Sigmoid colon (tissue), 7 donors: ENCODE results near the gene RPLP2. TPM values are rescaled to one million over a fixed set of nuclear protein-coding genes. Genes with fewer than 3 reads are reported as not detected.

ENCODE experiments used
- DNase-seq: peaks from one replicate; pipeline ENCODE4 v3.0.0-alpha.2; 2019
- H3K27ac ChIP-seq, 4 donors: fragments of 200-600 bp; sonication (generic); one replicate each; pipeline ENCODE4 v1.5.1; 2016 to 2019; ENCODE audit warnings: mild to moderate bottlenecking in 1 of 4
- H3K27me3 ChIP-seq, 3 donors: fragments of 200-600 bp; sonication (generic); one replicate each; pipeline ENCODE4 v1.5.1; 2019; ENCODE audit warnings: mild to moderate bottlenecking in 1 of 3
- H3K36me3 ChIP-seq, 4 donors: fragments of 200-600 bp; sonication (generic); one replicate each; pipeline ENCODE4 v1.5.1; 2016 to 2019
- H3K4me1 ChIP-seq, 4 donors: fragments of 200-600 bp; sonication (generic); one replicate each; pipeline ENCODE4 v1.5.1; 2017 to 2019
- H3K4me3 ChIP-seq, 4 donors: fragments of 200-600 bp; sonication (generic); one replicate each; pipeline ENCODE4 v1.5.1; 2017 to 2019; ENCODE audit warnings: mild to moderate bottlenecking in 2 of 4, moderate library complexity in 1 of 4
- H3K9me3 ChIP-seq, 4 donors: fragments of 200-600 bp in 3 of 4; sonication (generic) in 3 of 4; one replicate each; pipeline versions ENCODE4 v1.5.1 to v1.6.1; 2013 to 2019
- CTCF ChIP-seq, 4 experiments: fragments of 450-650 bp in 3 of 4; fragments of 200-600 bp in 1 of 4; IDR thresholded peaks; one replicate each; pipeline ENCODE4 v1.5.1; 2016 to 2019; ENCODE audit warnings: antibody characterized with exemption in 4 of 4, mild to moderate bottlenecking in 3 of 4, moderate library complexity in 2 of 4
- EP300 ChIP-seq, 4 donors: sonication (generic); formaldehyde crosslinking; IDR thresholded peaks; one replicate each; pipeline ENCODE4 v1.6.1; 2017; ENCODE audit warnings: antibody characterized with exemption in 4 of 4
- POLR2A ChIP-seq, 2 donors: fragments of 450-650 bp; IDR thresholded peaks; one replicate each; pipeline ENCODE4 v1.6.1; 2016; ENCODE audit warnings: antibody characterized with exemption in 2 of 2, mild to moderate bottlenecking in 2 of 2, moderate library complexity in 2 of 2
- POLR2AphosphoS5 ChIP-seq, 4 donors: sonication (generic); formaldehyde crosslinking; IDR thresholded peaks; one replicate each; pipeline ENCODE4 v1.6.1; 2017; ENCODE audit warnings: antibody characterized with exemption in 4 of 4
- WGBS, 2 donors: extraction: QIAGEN DNeasy Blood & Tissue Kit; methylation state at CpG; one replicate each; pipeline ENCODE4 v1.1.7; 2013; 5-methylcytosine and 5-hydroxymethylcytosine counted together
- intact Hi-C: fragments of 100-400 bp; cut with DNase I; formaldehyde crosslinking; loops from one replicate; pipeline ENCODE4 v1.15.1; 2023
- polyA plus RNA-seq, 3 donors: library from polyadenylated mRNA; stranded (reverse); fragments of 200-250 nt; gene quantifications; one replicate each; pipeline ENCODE4 v1.2.3, GENCODE V29; 2013
- total RNA-seq, 4 donors: library from RNA; depleted of rRNA; stranded (reverse); fragments of >200 nt; gene quantifications; one replicate each; pipeline ENCODE4 v1.1.0, GENCODE V29; 2016
- donor health status: healthy with polysubstance abuse.
- donor health status: Bipolar disorder and iron deficiency.
- donor health status: healthy.

The RPLP2 gene
- total and polyA plus RNA-seq, 7 donors: 405 to 2,533 (median 632) TPM

DNA sequence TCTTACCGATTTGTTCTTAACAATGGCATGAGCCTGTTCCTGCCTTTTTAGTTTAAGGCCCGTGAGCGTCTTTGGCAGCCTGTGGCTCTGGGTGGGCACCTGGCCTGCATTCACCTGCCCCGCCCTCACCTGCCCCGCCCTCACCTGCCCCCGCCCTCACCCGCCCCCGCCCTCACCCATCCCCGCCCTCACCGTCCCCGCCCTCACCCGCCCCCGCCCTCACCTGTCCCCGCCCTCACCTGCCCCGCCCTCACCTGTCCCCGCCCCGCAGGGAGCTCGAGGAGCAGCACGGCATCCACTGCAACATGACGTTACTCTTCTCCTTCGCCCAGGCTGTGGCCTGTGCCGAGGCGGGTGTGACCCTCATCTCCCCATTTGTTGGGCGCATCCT, 46.7 kb upstream of the RPLP2 start:
- H3K9me3 ChIP-seq: no peaks in the 10 kb centered on the region
- no peak overlapping the region for H3K27ac ChIP-seq
- intact Hi-C loops: no loop called here
- no peaks in the 10 kb centered on the region for H3K27me3 ChIP-seq
- no peak for DNase-seq
- no peak overlapping the region for H3K4me3 ChIP-seq
- TF ChIP-seq POLR2AphosphoS5 (IDR thresholded peaks at IDR 0.05) (no peak), CTCF (IDR thresholded peaks at IDR 0.05) (no peak), POLR2A (IDR thresholded peaks at IDR 0.05) (no peak), EP300 (IDR thresholded peaks at IDR 0.05) (no peak)
- 22 to 76% methylated on average over 24 of the region's 24 CpGs for WGBS, 2 donors
- no peaks in the 10 kb centered on the region for H3K4me1 ChIP-seq
- peaks cover 20 to 92% (median 45%) of the 10 kb centered on the region in 4 donors for H3K36me3 ChIP-seq

DNA sequence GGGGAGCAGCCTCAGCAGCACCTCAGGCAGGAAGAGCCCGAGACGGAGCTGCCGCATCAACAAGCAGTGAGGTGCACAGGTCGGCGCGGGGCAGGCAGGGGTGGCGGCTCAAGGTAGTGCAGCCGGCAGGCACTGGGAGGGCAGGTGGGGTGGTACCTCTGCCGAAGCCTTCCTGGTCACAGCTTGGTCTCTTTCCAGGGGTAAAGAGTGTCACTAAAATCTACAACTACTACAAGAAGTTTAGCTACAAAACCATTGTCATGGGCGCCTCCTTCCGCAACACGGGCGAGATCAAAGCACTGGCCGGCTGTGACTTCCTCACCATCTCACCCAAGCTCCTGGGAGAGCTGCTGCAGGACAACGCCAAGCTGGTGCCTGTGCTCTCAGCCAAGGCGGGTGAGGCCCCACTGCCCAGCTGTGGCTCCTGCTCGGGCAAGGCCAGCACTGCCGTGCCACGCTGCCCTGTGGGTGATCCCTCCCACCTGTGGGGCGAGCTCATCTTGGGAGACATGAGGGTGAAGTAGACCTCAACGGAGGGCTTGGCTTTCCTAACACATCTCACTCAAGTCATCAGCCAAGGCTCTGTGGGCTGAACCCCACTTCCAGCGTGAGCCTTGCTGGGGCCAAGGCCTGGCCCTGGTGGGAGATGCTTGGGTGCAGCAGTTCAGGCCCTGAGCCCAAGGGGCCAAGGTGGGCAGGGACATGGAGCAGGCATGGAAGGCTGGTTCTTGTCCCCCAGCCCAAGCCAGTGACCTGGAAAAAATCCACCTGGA, 46.0 kb upstream of the RPLP2 start:
- no peaks in the 10 kb centered on the region for H3K9me3 ChIP-seq
- H3K27me3 ChIP-seq: no peaks in the 10 kb centered on the region
- peaks cover 20 to 85% (median 44%) of the 10 kb centered on the region in 4 donors for H3K36me3 ChIP-seq
- WGBS, 2 donors: 69 to 88% methylated on average over 22 of the region's 22 CpGs
- H3K4me3 ChIP-seq: no peak overlapping the region
- H3K27ac ChIP-seq: no peak overlapping the region
- H3K4me1 ChIP-seq: no peaks in the 10 kb centered on the region
- intact Hi-C loops: no loop called here
- no peak for DNase-seq
- TF ChIP-seq CTCF (IDR thresholded peaks at IDR 0.05) (no peak), POLR2A (IDR thresholded peaks at IDR 0.05) (no peak), EP300 (IDR thresholded peaks at IDR 0.05) (no peak), POLR2AphosphoS5 (IDR thresholded peaks at IDR 0.05) (no peak)

- intact Hi-C loops: no loop called here
- Histone ChIP-seq H3K4me3 (no peak overlapping the region), H3K4me1 (no peaks in the 10 kb centered on the region), H3K36me3 (peaks cover 20 to 80% (median 38%) of the 10 kb centered on the region in 4 donors), H3K9me3 (no peaks in the 10 kb centered on the region), H3K27me3 (no peaks in the 10 kb centered on the region), H3K27ac (no peak overlapping the region)
- TF ChIP-seq POLR2AphosphoS5 (IDR thresholded peaks at IDR 0.05) (no peak), CTCF (IDR thresholded peaks at IDR 0.05) (no peak), EP300 (IDR thresholded peaks at IDR 0.05) (no peak), POLR2A (IDR thresholded peaks at IDR 0.05) (no peak)
- DNase-seq: no peak
- WGBS, 2 donors: 89 to 90% methylated on average over 18 of the region's 18 CpGs
Measured at GRCh38 chr11:764322-765024, 45.3 kb upstream of the RPLP2 start.

DNA sequence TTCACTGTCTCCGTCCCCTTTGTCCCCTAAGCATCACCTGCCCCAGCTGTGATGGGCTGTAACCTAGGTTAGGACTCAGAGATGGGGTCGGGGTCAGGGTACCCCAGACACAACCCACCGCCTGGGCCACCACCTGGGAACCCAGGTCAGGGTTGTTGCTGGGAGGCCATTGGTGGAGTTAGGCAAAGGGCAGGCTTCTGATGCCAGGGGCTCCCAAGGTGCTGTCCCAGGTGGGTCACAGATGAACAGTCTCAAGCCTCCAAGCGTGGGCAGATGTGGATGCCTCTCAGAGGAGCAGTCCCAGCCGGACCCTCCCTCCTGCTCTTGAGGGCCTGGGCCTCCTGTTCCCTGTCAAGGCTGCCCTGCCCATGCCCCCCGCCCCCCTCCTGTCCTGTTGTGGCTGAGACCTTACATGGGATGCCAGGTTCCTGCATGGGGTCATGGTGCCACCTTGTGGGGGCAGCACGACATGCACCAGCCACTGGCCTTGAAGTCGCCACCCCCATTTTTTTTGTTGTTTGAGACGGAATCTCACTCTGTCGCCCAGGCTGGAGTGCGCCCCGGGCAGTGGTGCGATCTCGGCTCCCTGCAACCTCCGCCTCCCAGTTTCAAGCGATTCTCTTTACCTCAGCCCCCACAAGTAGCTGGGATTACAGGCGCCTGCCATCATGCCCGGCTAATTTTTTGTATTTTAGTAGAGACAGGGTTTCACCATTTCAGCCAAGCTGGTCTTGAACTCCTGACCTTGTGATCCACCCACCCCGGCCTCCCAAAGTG, 44.6 kb upstream of the RPLP2 start:
- TF ChIP-seq CTCF (IDR thresholded peaks at IDR 0.05) (peak in 3 of 4 experiments; percentile 22 to 49 (median 48)), POLR2AphosphoS5 (IDR thresholded peaks at IDR 0.05) (no peak)
- H3K36me3 ChIP-seq: peaks cover 16 to 80% (median 31%) of the 10 kb centered on the region in 4 donors
- no peak overlapping the region for H3K4me3 ChIP-seq
- no peaks in the 10 kb centered on the region for H3K9me3 ChIP-seq
- intact Hi-C loops: no loop called here
- H3K27ac ChIP-seq: no peak overlapping the region
- no peaks in the 10 kb centered on the region for H3K27me3 ChIP-seq
- peak; percentile 75 for DNase-seq
- no peaks in the 10 kb centered on the region for H3K4me1 ChIP-seq
- WGBS, 2 donors: 69 to 76% methylated on average over 19 of the region's 19 CpGs
